Breast epithelium (tissue), 4 donors: ENCODE results near the gene MOGAT3. TPM values are rescaled to one million over a fixed set of nuclear protein-coding genes. Genes with fewer than 3 reads are reported as not detected.

Experiments
- DNase-seq, 2 donors: peaks; one replicate each; pipeline ENCODE4 v3.0.0-alpha.2; 2019; ENCODE audit warnings: low spot score in 2 of 2
- H3K27ac ChIP-seq, 2 donors: fragments of 200-600 bp; sonication (generic) in 1 of 2; one replicate each; pipeline ENCODE4 v1.5.1; 2016 to 2019; ENCODE audit warnings: mild to moderate bottlenecking in 1 of 2
- H3K27me3 ChIP-seq, 2 donors: fragments of 200-600 bp; sonication (generic) in 1 of 2; one replicate each; pipeline versions ENCODE4 v1.5.1 to v1.6.0; 2017 to 2019; ENCODE audit warnings: control low read depth in 1 of 2, mild to moderate bottlenecking in 1 of 2
- H3K36me3 ChIP-seq: fragments of 200-600 bp; one replicate; pipeline ENCODE4 v1.5.1; 2019
- H3K4me1 ChIP-seq, 2 donors: fragments of 200-600 bp; sonication (generic); one replicate each; pipeline ENCODE4 v1.5.1; 2016 to 2019; ENCODE audit warnings: control low read depth in 1 of 2
- H3K4me3 ChIP-seq, 3 donors: fragments of 200-600 bp; sonication (generic); 1 replicate in 2 of 3; 2 replicates in 1 of 3; pipeline ENCODE4 v1.5.1; 2016 to 2019; ENCODE audit warnings: mild to moderate bottlenecking in 3 of 3, moderate library complexity in 2 of 3
- H3K9me3 ChIP-seq, 2 donors: fragments of 200-600 bp; sonication (generic) in 1 of 2; one replicate each; pipeline ENCODE4 v1.5.1; 2016 to 2019; ENCODE audit warnings: control low read depth in 1 of 2
- CTCF ChIP-seq, 3 donors: fragments of 450-650 bp; IDR thresholded peaks; one replicate each; pipeline ENCODE4 v1.5.1; 2016 to 2017; ENCODE audit warnings: antibody characterized with exemption in 3 of 3, mild to moderate bottlenecking in 3 of 3, moderate library complexity in 3 of 3
- POLR2A ChIP-seq: fragments of 450-650 bp; IDR thresholded peaks from one replicate; pipeline ENCODE4 v1.6.1; 2016; ENCODE audit warnings: antibody characterized with exemption, mild to moderate bottlenecking, moderate library complexity
- POLR2AphosphoS5 ChIP-seq, 3 donors: sonication (generic); formaldehyde crosslinking; IDR thresholded peaks; one replicate each; pipeline ENCODE4 v1.6.1; 2017; ENCODE audit warnings: antibody characterized with exemption in 3 of 3
- intact Hi-C: fragments of 100-400 bp; cut with DNase I; formaldehyde crosslinking; loops from one replicate; pipeline ENCODE4 v1.15.1; 2023; ENCODE audit warnings: low total_unique reads
- total RNA-seq, 3 donors: library from RNA; depleted of rRNA; stranded (reverse); fragments of >200 nt; gene quantifications; one replicate each; pipeline ENCODE4 v1.1.0, GENCODE V29; 2016

The MOGAT3 gene
- total RNA-seq, 3 donors from 2014 or later = 2.6 TPM; not detected in 2

DNA sequence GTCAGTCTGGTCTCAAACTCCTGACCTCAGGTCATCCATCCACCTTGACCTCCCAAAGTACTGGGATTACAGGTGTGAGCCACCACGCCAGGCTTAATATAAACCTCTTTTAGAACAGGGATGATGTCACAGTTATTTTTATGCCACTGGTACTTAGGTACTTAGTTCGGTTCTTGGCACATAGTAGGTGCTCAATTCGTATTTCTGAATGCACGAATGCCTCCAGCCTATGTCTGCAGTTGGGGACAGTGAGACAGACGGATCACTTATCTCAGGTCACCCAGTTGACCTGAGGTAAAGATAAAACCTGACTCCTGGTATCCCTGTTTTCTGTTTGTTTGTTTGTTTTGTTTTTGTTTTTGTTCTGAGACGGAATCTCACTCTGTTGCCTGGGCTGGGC, 14.6 kb downstream of the MOGAT3 start:
- Histone ChIP-seq H3K4me1 (no peaks in the 10 kb centered on the region), H3K27me3 (peaks cover 0 to 7% of the 10 kb centered on the region in 2 donors), H3K36me3 (no peaks in the 10 kb centered on the region), H3K9me3 (no peaks in the 10 kb centered on the region), H3K4me3 (no peak overlapping the region), H3K27ac (no peak overlapping the region)
- no peak for DNase-seq
- TF ChIP-seq POLR2A = no peak
- TF ChIP-seq POLR2AphosphoS5 (IDR thresholded peaks at IDR 0.05) = no peak
- TF ChIP-seq CTCF (IDR thresholded peaks at IDR 0.05) = no peak
- intact Hi-C loops = no loop called here

DNA sequence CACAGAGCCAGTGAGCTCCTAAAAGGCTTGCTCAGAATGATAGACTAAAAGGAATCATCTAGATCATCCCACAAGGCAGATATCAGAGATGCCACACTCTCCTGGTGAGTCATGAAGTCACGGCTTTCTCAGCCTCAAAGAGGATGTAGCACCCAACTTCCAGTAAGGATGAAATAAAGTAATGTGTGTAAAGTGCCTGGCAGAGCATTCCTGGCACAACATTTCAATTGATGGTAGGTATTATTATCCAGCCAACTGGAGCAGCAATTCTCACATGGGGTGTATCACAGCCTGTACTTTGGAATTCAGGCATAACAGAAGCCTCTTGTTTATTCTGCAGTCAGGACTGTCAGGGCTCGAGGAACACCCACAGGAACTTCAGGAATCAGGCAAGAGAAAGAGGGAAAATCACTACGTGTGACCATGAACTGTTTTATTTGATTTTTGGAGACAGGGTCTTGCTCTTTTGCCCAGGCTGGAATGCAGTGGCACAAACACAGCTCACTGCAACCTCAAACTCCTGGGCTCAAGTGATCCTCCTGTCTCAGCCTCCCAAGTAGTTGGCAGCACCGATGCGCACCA, 15.5 kb downstream of the MOGAT3 start:
- Histone ChIP-seq H3K9me3 (no peaks in the 10 kb centered on the region), H3K4me1 (no peaks in the 10 kb centered on the region), H3K27me3 (peaks cover under 1 to 15% of the 10 kb centered on the region in 2 donors), H3K36me3 (no peaks in the 10 kb centered on the region), H3K27ac (no peak overlapping the region), H3K4me3 (no peak overlapping the region)
- DNase-seq = no peak
- intact Hi-C loops = no loop called here
- TF ChIP-seq CTCF (IDR thresholded peaks at IDR 0.05) (no peak), POLR2AphosphoS5 (IDR thresholded peaks at IDR 0.05) (no peak), POLR2A (no peak)

DNA sequence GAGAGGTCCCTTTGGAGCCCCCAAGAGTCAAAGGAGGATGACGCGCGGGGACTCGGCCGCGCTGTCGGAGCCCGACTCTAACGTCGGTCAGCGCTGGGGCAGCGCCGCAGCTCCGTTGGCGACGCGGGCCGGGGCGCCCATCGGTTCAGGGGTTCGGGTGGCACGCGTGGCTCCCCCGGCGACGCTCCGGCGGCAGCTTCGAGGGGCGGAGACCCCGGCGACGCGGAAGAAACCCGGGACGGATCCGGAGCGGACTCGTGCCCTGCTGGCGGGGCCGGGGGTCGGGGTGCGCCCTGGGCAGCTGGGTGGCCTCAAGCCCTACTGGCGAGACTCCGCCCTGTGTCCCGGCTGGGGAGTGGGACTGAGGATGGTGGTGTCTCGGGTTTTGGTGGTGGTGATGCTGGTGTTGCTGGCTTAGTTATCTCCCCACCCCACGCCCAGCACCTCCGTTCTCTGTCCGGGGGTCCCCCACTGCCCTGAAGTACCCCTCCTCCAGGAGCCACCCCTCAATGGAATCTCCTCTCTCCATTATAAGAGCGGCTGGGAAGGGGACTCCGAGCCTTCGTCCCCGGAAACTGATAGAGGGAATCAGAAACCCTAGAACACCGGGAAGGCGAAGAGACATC, 20.6 kb downstream of the MOGAT3 start, which contains the start of gene NAT16:
TSS of gene NAT16 (minus strand) at position 164 of the 626 bp plus-strand sequence. CDS start 5,486 bp downstream, outside the sequence.
- H3K4me3 ChIP-seq = peak within 1 kb of the TSS in 1 of 3 donors; percentile 52
- TF ChIP-seq POLR2A = no peak
- TF ChIP-seq POLR2AphosphoS5 (IDR thresholded peaks at IDR 0.05) = no peak
- no peak for TF ChIP-seq CTCF (IDR thresholded peaks at IDR 0.05)
- peaks cover 5 to 61% of the 10 kb centered on the region in 2 donors for H3K27me3 ChIP-seq
- H3K4me1 ChIP-seq = peaks cover 0 to 8% of the 10 kb centered on the region in 2 donors
- no peaks in the 10 kb centered on the region for H3K9me3 ChIP-seq
- H3K36me3 ChIP-seq = no peaks in the 10 kb centered on the region
- H3K27ac ChIP-seq = no peak within 1 kb of the TSS
- DNase-seq = no peak
- intact Hi-C loops = no loop called here

GRCh38 chr7:101179713-101180112, 21.1 kb downstream of the MOGAT3 start:
- Histone ChIP-seq H3K27ac (no peak overlapping the region), H3K36me3 (no peaks in the 10 kb centered on the region), H3K4me3 (peak overlapping the region in 1 of 3 donors; percentile 52), H3K27me3 (peaks cover 7 to 66% of the 10 kb centered on the region in 2 donors), H3K9me3 (no peaks in the 10 kb centered on the region), H3K4me1 (peaks cover 0 to 8% of the 10 kb centered on the region in 2 donors)
- intact Hi-C loops = no loop called here
- no peak for TF ChIP-seq POLR2A
- TF ChIP-seq CTCF (IDR thresholded peaks at IDR 0.05) = no peak
- TF ChIP-seq POLR2AphosphoS5 (IDR thresholded peaks at IDR 0.05) = no peak
- no peak for DNase-seq

GRCh38 chr7:101179117-101179516, 21.7 kb downstream of the MOGAT3 start:
- intact Hi-C loops = no loop called here
- no peak for DNase-seq
- H3K27ac ChIP-seq = no peak overlapping the region
- peaks cover 0 to 8% of the 10 kb centered on the region in 2 donors for H3K4me1 ChIP-seq
- TF ChIP-seq CTCF (IDR thresholded peaks at IDR 0.05) (no peak), POLR2AphosphoS5 (IDR thresholded peaks at IDR 0.05) (no peak), POLR2A (no peak)
- peak overlapping the region in 1 of 3 donors; percentile 52 for H3K4me3 ChIP-seq
- H3K27me3 ChIP-seq = peaks cover 11 to 72% of the 10 kb centered on the region in 2 donors
- H3K9me3 ChIP-seq = no peaks in the 10 kb centered on the region
- H3K36me3 ChIP-seq = no peaks in the 10 kb centered on the region
